HG02678 (cell line): ENCODE data around the gene STH.

Experiments used
- ATAC-seq: cut with Tn5 transposase; IDR thresholded peaks from one replicate; pipeline ENCODE4 v1.9.1; 2021; ENCODE audit warnings: mild to moderate bottlenecking, moderate library complexity; ENCODE audit not compliant: unreplicated experiment

The STH gene

GRCh38 chr17:46025060-46025459 is 26.0 kb downstream of the STH start:
- ATAC-seq, result no peak

GRCh38 chr17:46025510-46026165 is 26.6 kb downstream of the STH start:
- ATAC-seq, result no peak

GRCh38 chr17:46026166-46027047 is 27.4 kb downstream of the STH start:
- no peak for ATAC-seq

DNA sequence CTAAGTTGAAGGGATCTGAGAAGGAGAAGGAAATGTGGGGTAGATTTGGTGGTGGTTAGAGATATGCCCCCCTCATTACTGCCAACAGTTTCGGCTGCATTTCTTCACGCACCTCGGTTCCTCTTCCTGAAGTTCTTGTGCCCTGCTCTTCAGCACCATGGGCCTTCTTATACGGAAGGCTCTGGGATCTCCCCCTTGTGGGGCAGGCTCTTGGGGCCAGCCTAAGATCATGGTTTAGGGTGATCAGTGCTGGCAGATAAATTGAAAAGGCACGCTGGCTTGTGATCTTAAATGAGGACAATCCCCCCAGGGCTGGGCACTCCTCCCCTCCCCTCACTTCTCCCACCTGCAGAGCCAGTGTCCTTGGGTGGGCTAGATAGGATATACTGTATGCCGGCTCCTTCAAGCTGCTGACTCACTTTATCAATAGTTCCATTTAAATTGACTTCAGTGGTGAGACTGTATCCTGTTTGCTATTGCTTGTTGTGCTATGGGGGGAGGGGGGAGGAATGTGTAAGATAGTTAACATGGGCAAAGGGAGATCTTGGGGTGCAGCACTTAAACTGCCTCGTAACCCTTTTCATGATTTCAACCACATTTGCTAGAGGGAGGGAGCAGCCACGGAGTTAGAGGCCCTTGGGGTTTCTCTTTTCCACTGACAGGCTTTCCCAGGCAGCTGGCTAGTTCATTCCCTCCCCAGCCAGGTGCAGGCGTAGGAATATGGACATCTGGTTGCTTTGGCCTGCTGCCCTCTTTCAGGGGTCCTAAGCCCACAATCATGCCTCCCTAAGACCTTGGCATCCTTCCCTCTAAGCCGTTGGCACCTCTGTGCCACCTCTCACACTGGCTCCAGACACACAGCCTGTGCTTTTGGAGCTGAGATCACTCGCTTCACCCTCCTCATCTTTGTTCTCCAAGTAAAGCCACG is 28.3 kb downstream of the STH start:
- no peak for ATAC-seq

GRCh38 chr17:46027976-46028325 is 28.9 kb downstream of the STH start:
- ATAC-seq, result no peak

GRCh38 chr17:46028374-46028773 is 29.3 kb downstream of the STH start:
- ATAC-seq, result no peak

DNA sequence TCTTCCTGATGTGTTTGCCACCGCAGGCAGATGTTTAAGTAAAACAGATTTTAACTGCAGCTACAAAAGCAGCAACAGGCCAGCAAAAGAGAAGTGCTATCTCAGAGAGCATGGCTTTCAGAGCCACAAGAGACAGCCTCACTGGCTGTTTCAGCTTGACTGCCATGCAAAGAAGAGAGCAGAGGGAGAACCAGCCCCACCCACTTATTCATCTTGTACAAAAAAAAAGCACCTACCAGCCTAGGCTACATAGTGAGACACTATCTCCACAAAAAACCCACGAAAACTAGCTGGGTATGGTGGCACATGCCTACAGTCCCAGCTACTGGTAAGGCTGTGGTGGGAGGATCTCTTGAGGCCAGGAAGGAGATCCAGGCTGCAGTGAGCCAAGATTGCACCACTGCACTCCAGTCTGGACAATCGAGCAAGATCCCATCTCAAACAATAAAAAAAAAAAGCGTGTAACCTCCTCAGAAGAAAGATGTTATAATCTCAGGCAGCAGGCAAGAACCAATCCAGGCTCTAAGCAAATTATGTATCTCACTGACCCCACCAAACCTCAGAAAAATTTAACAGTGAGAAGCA is 30.0 kb downstream of the STH start:
- ATAC-seq, result no peak

GRCh38 chr17:46029627-46030026 is 30.6 kb downstream of the STH start:
- no peak for ATAC-seq

DNA sequence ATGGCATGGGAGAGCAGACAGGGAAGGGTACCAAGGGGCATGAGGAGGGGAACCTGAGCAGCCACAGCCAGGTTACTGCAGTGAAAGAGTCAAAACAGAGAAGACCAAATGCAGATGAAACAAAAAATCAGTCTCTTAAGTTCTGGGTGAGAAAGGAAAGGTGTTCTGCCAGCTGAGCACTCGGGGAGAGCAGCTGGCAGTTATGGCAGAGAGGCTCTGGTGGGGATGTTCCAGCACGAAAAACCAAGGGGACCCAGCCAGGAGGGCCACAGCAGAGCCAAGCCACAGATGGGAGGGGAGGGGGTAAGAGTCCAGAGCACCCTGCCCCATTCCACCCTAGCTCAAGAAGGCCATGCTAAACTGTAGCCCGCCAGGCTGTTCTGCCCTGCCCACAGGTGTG is 31.7 kb downstream of the STH start:
- ATAC-seq, result no peak

GRCh38 chr17:46031440-46031839 is 32.4 kb downstream of the STH start:
- ATAC-seq, result no peak

DNA sequence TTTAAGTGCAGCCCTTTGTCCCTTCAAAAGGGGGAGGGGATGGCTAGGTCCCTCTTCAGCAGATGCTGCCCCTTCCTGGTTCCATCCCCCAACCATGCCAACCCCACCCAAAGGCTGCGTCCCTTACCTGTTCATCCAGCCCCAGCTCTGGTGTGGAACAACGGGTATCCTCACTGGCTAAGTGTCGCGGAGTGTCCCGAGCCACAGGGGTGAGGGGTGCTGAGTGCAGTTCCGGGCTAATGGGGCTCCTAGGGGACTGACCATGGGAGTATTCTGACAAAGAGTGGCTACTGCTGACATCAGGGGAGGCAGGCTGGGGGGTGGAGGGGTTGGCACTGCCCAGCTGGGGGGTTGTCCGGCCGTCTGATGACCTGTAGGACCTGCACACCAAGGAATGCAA is 32.9 kb downstream of the STH start:
- no peak for ATAC-seq

DNA sequence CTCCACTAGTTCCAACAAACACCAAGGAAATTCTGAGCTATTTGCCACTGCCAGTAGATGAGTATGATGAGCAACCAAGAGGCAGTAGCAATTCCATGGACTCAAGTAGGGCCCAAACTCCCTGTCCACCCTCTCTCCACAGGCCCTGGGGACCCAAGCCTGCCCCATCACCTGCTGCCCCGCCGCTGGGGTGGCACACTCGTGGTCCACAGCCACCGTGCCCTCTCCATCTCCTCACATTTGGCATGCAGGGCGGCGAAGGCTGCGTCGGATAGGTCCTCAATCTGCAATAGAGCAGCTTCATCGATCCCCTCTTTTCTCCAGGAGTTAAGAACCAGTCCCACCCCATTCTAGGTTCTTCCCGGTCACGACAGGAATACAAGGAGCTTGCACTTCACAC is 33.9 kb downstream of the STH start:
- no peak for ATAC-seq

GRCh38 chr17:46033392-46033791 is 34.3 kb downstream of the STH start:
- ATAC-seq, result no peak

DNA sequence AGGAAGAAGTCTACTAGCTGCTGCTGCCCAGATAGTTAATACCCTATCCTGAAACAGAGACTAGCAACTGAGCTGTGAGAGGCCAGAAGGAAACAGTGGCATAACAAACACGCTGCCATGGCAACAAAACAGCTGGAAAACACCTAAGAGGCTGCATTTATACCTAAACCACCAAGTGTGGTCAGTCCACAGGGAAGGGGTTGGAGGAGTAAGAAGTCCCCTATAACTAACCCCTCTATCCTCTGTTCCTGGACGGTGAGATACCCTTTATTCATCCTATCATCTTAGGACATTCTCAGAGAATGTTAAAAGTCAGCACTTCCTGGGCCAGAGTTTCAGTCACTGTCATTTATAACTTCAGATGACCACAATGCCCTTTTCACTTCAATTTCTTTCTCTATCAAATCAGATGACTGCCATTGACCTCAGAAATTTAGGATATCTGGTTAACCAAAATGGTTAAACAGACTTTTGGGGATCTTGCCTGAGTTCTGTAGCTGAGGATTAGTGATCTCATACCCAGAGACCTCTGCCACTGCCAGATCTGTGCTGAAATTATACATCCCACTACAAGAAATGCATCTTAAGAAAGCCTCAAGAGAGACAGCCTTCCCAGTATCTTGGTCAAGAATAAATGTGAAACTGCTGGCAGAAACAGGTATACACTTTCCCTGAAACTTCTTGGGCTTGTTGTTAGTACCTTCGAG is 36.2 kb downstream of the STH start:
- no peak for ATAC-seq

DNA sequence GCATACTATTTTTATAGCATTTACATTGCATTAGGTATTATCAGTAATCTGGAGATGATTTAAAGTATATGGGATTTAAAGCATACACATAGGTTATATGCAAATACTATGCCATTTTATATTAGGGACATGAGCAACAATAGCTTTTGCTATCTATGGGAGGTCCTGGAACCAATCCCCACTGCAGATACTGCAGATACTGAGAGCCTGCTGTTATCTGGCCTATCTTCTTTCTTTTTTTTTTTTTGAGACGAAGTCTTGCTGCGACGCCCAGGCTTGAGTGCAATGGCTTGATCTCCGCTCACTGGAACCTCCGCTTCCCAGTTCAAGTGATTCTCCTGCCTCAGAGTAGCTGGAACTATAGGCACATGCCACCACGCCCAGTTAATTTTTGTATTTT is 37.4 kb downstream of the STH start:
- no peak for ATAC-seq

- ATAC-seq, result no peak
Observed at GRCh38 chr17:46037722-46038255, 38.7 kb downstream of the STH start.

GRCh38 chr17:46038414-46038813 is 39.4 kb downstream of the STH start:
- ATAC-seq, result no peak

DNA sequence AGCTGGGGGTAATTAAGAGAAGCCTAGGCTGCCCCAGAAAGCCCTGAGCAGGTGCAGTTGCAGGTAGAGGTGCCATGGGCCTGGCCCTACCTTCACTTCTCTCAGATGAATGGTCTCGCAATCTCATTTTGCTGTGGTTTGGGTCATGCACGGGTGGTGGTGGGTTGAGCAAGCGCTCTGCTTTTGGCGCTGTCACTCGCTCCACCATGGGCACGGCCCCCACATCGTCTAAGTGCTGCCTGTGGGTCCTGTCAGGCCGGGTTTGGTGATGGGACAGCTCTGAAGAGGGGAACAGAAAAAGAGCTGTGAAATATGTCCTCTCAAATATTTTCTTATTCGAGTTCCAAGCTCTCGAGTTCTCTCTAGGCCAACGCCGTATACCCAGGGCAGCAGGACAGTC is 39.9 kb downstream of the STH start:
- ATAC-seq, result no peak

- ATAC-seq, result no peak
Observed at GRCh38 chr17:46039592-46040186, 40.6 kb downstream of the STH start.

- no peak for ATAC-seq
Observed at GRCh38 chr17:46042246-46042645, 43.2 kb downstream of the STH start.
